DOHH2 (cell line): Measurements from ENCODE around the gene JUNB.

Source experiments
- CTCF ChIP-seq: fragments of 200-600 bp; sonication (generic); IDR thresholded peaks from one replicate; pipeline ENCODE4 v1.5.1; 2014; ENCODE audit warnings: antibody characterized with exemption, mild to moderate bottlenecking, low read depth, low read length; ENCODE audit not compliant: poor library complexity, severe bottlenecking
- EZH2phosphoT487 ChIP-seq: fragments of 200-600 bp; sonication (generic); IDR thresholded peaks from 2 replicates; pipeline ENCODE4 v1.6.1; 2017; ENCODE audit warnings: borderline replicate concordance, mild to moderate bottlenecking, antibody characterized with exemption, low read length, moderate library complexity, mixed read lengths

- TF ChIP-seq CTCF (no peak), EZH2phosphoT487 (no peak)
Observed at GRCh38 chr19:12799742-12800465, 8.6 kb downstream of the JUNB start.
